ENCODE data around the gene KLC4. TPM values are rescaled to one million over a fixed set of nuclear protein-coding genes. Genes with fewer than 3 reads are reported as not detected.
A peak's percentile ranks its signal among the peaks of the same experiment; 100 is the strongest.

The KLC4 gene
- total RNA-seq, 1 donor from 2014 or later: 32.0 TPM

DNA sequence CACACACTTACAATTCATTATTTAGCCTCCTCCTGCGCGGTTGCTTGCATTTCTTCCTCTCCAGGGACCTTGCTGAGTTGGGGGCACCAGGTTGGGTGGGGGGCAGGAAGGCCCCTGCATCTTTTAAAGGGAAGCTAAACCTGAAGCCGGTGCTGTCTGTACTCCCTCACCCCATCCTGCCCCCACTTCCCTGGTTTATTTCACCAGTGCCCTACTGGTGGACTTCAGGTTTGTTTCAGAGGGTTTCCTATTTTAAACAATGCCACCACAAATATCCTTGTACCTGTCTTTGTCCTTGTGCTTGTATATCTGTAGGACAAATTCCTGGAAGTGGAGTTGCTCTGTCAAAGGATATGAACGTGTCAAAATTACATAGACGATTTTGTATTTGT, 37.7 kb downstream of the KLC4 start:
- Histone ChIP-seq H3K4me3 (no peak overlapping the region), H3K27ac (peak overlapping the region; percentile 77)
- TF ChIP-seq, protein P1, sequence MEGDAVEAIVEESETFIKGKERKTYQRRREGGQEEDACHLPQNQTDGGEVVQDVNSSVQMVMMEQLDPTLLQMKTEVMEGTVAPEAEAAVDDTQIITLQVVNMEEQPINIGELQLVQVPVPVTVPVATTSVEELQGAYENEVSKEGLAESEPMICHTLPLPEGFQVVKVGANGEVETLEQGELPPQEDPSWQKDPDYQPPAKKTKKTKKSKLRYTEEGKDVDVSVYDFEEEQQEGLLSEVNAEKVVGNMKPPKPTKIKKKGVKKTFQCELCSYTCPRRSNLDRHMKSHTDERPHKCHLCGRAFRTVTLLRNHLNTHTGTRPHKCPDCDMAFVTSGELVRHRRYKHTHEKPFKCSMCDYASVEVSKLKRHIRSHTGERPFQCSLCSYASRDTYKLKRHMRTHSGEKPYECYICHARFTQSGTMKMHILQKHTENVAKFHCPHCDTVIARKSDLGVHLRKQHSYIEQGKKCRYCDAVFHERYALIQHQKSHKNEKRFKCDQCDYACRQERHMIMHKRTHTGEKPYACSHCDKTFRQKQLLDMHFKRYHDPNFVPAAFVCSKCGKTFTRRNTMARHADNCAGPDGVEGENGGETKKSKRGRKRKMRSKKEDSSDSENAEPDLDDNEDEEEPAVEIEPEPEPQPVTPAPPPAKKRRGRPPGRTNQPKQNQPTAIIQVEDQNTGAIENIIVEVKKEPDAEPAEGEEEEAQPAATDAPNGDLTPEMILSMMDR (IDR thresholded peaks at IDR 0.05): no peak

DNA sequence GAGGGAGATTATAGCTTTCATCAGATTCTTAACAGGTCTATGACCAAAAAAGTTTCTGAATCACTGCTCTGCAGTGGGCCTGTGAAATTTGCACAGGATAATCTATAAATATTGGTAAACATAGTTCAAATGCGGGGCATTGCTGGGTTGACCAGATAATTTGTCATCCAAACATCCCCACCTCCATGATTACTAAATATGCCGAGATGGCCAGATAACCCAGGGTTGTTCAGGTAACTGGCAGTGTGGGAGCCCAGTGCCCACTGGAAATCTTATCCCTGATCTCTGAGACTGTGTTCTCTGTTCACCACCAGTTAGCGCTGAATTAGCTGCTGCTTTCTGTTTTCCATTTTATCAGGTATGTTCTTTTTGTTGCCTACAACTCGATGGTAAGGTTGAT, 38.1 kb downstream of the KLC4 start:
- no peak overlapping the region for H3K4me3 ChIP-seq
- no peaks in the 10 kb centered on the region for H3K36me3 ChIP-seq
- no peaks in the 10 kb centered on the region for H3K9me3 ChIP-seq
- peak overlapping the region; percentile 77 for H3K27ac ChIP-seq
- H3K27me3 ChIP-seq: no peaks in the 10 kb centered on the region
- peaks cover 43% of the 10 kb centered on the region for H3K4me1 ChIP-seq
- no peak for DNase-seq
- no peak for ATAC-seq
- TF ChIP-seq, protein P1 (IDR thresholded peaks at IDR 0.05): no peak
- intact Hi-C loops (cut with DNase I): no loop called here

More for the DNA sequence above, 37.7 kb downstream of the KLC4 start:
- DNase-seq (no peak), ATAC-seq (no peak)
- no peaks in the 10 kb centered on the region for H3K36me3 ChIP-seq
- H3K4me1 ChIP-seq: peaks cover 43% of the 10 kb centered on the region
- H3K27me3 ChIP-seq: no peaks in the 10 kb centered on the region
- intact Hi-C loops (cut with DNase I): no loop called here
- H3K9me3 ChIP-seq: no peaks in the 10 kb centered on the region

DNA sequence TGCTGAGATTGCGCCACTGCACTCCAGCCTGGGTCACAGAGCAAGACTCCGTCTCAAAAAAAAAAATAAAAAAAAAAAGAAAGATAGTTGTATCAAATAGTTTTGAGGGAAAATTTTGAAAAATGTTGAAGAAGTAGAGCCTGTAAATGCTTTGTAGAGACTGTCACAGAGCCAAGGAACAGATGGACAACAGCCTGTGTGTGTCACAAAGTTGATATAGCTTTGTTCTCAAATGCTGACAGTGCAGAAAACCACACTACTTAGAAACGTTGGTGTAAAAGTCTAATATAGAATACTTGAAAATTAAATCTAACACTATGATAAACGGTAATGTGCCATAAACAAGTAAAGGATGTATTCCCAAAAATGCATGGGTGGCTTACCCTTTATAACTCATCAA, 42.1 kb downstream of the KLC4 start:
- DNase-seq (no peak), ATAC-seq (no peak)
- no peak overlapping the region for H3K27ac ChIP-seq
- no peak overlapping the region for H3K4me3 ChIP-seq
- peaks cover 12% of the 10 kb centered on the region for H3K4me1 ChIP-seq
- intact Hi-C loops (cut with DNase I): no loop called here
- no peaks in the 10 kb centered on the region for H3K9me3 ChIP-seq
- H3K27me3 ChIP-seq: no peaks in the 10 kb centered on the region
- H3K36me3 ChIP-seq: no peaks in the 10 kb centered on the region
- TF ChIP-seq, protein P1 (IDR thresholded peaks at IDR 0.05): no peak

DNA sequence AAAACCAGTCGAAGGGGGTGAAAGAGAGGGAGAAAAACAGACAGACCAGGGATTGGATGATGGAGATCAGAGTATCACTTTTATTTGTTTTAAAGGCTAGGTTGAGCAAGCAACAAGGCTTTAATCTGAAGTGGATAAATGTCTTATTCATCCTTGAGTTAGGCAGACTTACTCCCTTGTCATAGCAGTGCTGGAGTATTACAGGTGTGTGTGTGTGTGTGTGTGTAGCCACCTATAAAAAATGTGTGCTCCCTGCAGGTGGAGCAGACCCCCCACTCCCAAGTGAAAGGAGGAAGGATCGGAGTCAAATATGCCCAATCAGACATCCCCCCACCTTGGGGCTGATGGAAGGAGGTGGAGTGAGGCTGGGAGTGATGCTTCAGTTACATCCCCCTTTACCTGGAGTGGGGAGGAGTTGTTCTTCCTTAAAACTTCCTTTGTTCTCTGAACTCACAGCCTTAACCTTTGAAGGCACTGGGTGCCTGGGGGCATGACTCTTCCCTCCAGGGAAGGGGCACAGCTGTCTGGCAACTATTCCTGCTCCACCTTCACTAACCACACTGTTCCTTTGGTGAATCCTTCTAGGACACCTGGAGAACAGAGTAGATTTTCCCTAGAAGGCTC, 43.9 kb downstream of the KLC4 start:
- ATAC-seq (no peak), DNase-seq (no peak)
- no peak overlapping the region for H3K27ac ChIP-seq
- no peaks in the 10 kb centered on the region for H3K36me3 ChIP-seq
- H3K9me3 ChIP-seq: no peaks in the 10 kb centered on the region
- no peak overlapping the region for H3K4me3 ChIP-seq
- TF ChIP-seq, protein P1 (IDR thresholded peaks at IDR 0.05): no peak
- H3K4me1 ChIP-seq: no peaks in the 10 kb centered on the region
- intact Hi-C loops (cut with DNase I): no loop called here
- H3K27me3 ChIP-seq: no peaks in the 10 kb centered on the region

DNA sequence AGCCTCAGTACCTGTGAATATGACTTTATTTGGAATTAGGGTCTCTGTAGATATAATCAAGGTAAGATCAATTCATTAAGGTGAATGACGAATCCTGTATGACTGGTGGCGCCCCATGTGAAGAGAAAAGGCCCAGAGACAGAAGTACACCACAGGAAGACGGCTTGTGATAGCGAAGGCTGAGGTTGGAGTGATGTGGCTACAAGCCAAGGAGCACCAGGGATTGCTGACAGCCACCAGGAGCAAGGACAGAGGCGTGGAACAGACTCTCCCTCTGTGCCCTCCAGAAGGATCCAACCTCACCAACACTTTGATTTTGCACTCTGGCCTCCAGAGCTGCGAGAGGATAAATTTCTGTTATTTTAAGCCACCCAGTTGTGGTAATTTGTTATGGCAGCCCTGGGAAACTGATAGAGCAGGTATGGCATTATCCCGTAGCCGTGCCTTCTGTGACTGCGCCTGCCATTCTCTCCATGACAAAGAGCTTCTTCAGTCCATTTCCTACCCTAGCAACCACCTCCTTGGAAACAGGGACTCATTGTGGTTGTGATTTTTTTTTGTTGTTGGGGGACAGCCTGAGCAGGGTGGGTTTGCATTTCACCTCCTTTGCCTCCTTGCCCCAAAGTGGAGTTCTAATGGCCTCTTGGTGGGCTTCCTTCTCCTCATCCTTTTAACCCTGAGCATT, 46.2 kb downstream of the KLC4 start:
- TF ChIP-seq, protein P1 (IDR thresholded peaks at IDR 0.05): no peak
- Histone ChIP-seq H3K9me3 (no peaks in the 10 kb centered on the region), H3K4me1 (no peaks in the 10 kb centered on the region), H3K27me3 (no peaks in the 10 kb centered on the region), H3K4me3 (no peak overlapping the region), H3K27ac (no peak overlapping the region), H3K36me3 (no peaks in the 10 kb centered on the region)
- no peak for ATAC-seq
- DNase-seq: no peak
- intact Hi-C loops (cut with DNase I): no loop called here
